DND-41 (cell line): ENCODE data around the gene PTCSC3.

Source experiments
- ATAC-seq: fragments of 200-7000 bp; cut with Tn5 transposase; 3 replicates; pipeline ENCODE4 v1.9.1; 2021; ENCODE audit warnings: low read depth; ENCODE audit not compliant: insufficient read depth
- DNase-seq: peaks from one replicate; pipeline ENCODE4 v3.0.0-alpha.2; 2020
- H2AFZ ChIP-seq: 2 replicates; pipeline ENCODE4 v1.6.0; 2012; ENCODE audit warnings: low read depth, low read length
- H3K27ac ChIP-seq: 2 replicates; pipeline ENCODE4 v1.5.1; 2012; ENCODE audit warnings: low read length, inconsistent platforms
- H3K27me3 ChIP-seq: fragments of 200-600 bp; sonication (generic); 2 replicates; pipeline ENCODE4 v1.6.0; 2012; ENCODE audit warnings: low read length, mild to moderate bottlenecking, inconsistent platforms; ENCODE audit not compliant: insufficient read depth, poor library complexity
- H3K36me3 ChIP-seq: 2 replicates; pipeline ENCODE4 v1.5.1; 2012; ENCODE audit warnings: low read length, inconsistent platforms; ENCODE audit not compliant: insufficient read depth
- H3K4me1 ChIP-seq: 2 replicates; pipeline ENCODE4 v1.5.1; 2012; ENCODE audit warnings: mild to moderate bottlenecking, low read length; ENCODE audit not compliant: insufficient read depth
- H3K4me2 ChIP-seq: 2 replicates; pipeline ENCODE4 v1.6.0; 2012; ENCODE audit warnings: mild to moderate bottlenecking, moderate library complexity, low read length, inconsistent platforms; ENCODE audit not compliant: insufficient read depth
- H3K4me3 ChIP-seq, 2 experiments: fragments of 200-600 bp in 1 of 2; shearing (Covaris generic) in 1 of 2; 2 replicates each; pipeline ENCODE4 v1.5.1; 2012 to 2016; ENCODE audit warnings: inconsistent platforms in 2 of 2, low read length in 2 of 2, mild to moderate bottlenecking in 2 of 2, low read depth in 1 of 2, moderate library complexity in 1 of 2
- H3K79me2 ChIP-seq: 2 replicates; pipeline ENCODE4 v1.6.0; 2012; ENCODE audit warnings: low read length, inconsistent platforms; ENCODE audit not compliant: insufficient read depth
- H3K9ac ChIP-seq: 2 replicates; pipeline ENCODE4 v1.6.0; 2012; ENCODE audit warnings: low read depth, mild to moderate bottlenecking, inconsistent platforms, low read length, moderate library complexity
- H3K9me3 ChIP-seq: 2 replicates; pipeline ENCODE4 v1.5.1; 2012; ENCODE audit warnings: low read length, moderate library complexity, mild to moderate bottlenecking, inconsistent platforms; ENCODE audit not compliant: insufficient read depth, severe bottlenecking
- H4K20me1 ChIP-seq: 2 replicates; pipeline ENCODE4 v1.6.0; 2012; ENCODE audit warnings: low read length; ENCODE audit not compliant: insufficient read depth
- EZH2 ChIP-seq: IDR thresholded peaks from 3 replicates; pipeline ENCODE4 v1.6.1; 2012; ENCODE audit warnings: borderline replicate concordance, low read depth, mild to moderate bottlenecking, moderate library complexity, low read length, inconsistent platforms; ENCODE audit not compliant: severe bottlenecking
- TF ChIP-seq, protein P1 (sequence below): IDR thresholded peaks from 2 replicates; pipeline ENCODE4 v1.5.1; 2012; ENCODE audit warnings: borderline replicate concordance, low read length, moderate library complexity, mild to moderate bottlenecking; ENCODE audit not compliant: poor library complexity, severe bottlenecking; ENCODE audit errors: extremely low read depth

The PTCSC3 gene

DNA sequence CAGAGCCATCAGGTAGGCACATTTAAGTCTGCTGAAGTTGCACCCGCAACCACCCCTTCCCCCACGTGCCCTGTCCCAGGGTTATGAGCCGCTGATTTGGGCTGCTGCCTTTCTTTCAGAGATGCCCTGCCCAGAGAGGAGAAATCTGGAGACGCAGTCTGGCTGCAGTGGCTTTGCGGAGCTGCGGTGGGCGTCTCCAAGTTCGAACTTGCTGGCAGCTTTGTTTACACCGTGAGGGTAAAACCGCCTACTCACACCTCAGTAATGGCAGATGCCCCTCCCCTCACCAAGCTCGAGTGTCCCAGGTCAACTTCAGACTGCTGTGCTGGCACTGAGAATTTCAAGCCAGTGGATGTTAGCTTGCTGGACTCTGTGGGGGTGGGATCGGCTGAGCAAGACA, 14.7 kb downstream of the PTCSC3 start:
- Histone ChIP-seq H3K4me1 (no peaks in the 10 kb centered on the region), H3K27ac (no peak overlapping the region), H4K20me1 (no peaks in the 10 kb centered on the region), H2AFZ (no peak overlapping the region), H3K4me3 (no peak overlapping the region), H3K9ac (no peak overlapping the region), H3K9me3 (no peaks in the 10 kb centered on the region), H3K36me3 (no peaks in the 10 kb centered on the region), H3K79me2 (no peaks in the 10 kb centered on the region), H3K27me3 (peaks cover 14% of the 10 kb centered on the region), H3K4me2 (no peak overlapping the region)
- DNase-seq = no peak
- TF ChIP-seq EZH2 = no peak
- TF ChIP-seq, protein P1, sequence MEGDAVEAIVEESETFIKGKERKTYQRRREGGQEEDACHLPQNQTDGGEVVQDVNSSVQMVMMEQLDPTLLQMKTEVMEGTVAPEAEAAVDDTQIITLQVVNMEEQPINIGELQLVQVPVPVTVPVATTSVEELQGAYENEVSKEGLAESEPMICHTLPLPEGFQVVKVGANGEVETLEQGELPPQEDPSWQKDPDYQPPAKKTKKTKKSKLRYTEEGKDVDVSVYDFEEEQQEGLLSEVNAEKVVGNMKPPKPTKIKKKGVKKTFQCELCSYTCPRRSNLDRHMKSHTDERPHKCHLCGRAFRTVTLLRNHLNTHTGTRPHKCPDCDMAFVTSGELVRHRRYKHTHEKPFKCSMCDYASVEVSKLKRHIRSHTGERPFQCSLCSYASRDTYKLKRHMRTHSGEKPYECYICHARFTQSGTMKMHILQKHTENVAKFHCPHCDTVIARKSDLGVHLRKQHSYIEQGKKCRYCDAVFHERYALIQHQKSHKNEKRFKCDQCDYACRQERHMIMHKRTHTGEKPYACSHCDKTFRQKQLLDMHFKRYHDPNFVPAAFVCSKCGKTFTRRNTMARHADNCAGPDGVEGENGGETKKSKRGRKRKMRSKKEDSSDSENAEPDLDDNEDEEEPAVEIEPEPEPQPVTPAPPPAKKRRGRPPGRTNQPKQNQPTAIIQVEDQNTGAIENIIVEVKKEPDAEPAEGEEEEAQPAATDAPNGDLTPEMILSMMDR = no peak
- ATAC-seq = no peak

DNA sequence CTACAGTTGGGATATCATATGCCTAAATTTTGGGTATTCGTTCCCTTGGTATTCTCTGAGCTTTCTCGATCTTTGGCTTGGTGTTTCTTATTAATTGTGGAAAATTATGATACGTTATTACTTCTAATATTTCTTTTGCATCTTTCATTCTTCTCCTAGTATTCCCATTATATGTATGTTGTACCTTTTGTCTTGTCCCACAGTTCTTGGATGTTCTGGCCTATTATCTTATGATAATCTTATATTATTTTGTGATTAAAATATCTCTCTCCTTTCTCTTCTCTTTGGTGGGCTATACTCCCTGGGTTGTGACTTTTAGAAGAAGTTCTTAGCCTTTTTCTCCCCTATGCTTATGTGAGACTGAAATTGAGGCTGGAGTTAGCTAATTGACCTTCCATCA, 25.2 kb downstream of the PTCSC3 start:
- Histone ChIP-seq H3K4me2 (no peak overlapping the region), H3K27me3 (no peaks in the 10 kb centered on the region), H2AFZ (no peak overlapping the region), H3K4me1 (no peaks in the 10 kb centered on the region), H3K9ac (no peak overlapping the region), H3K4me3 (no peak overlapping the region), H3K79me2 (no peaks in the 10 kb centered on the region), H3K27ac (no peak overlapping the region), H4K20me1 (no peaks in the 10 kb centered on the region), H3K9me3 (no peaks in the 10 kb centered on the region), H3K36me3 (no peaks in the 10 kb centered on the region)
- TF ChIP-seq EZH2 = no peak
- TF ChIP-seq, protein P1 = no peak
- ATAC-seq (no peak), DNase-seq (no peak)

DNA sequence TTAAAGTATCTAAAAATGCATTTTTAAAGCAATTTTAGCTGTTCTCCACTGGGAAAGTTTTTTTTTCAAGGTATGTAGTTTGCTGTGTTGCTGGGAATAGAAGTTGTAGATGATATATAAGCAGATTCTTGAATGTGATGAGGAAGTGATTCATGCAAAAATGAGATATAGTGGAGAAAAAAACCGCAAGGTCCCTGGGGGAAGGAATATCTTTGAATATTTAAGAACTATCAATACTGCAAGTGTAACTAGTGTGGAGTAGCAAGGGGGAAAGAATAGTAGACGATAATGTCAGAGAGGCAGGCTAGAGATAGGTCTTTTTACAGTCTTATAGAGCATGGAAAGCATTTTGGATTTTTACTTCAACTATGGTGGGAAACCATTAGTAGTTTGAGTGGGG, 42.5 kb downstream of the PTCSC3 start:
- no peak for TF ChIP-seq EZH2
- TF ChIP-seq, protein P1 = no peak
- ATAC-seq (no peak), DNase-seq (no peak)
- Histone ChIP-seq H3K27me3 (no peaks in the 10 kb centered on the region), H3K79me2 (no peaks in the 10 kb centered on the region), H3K4me3 (no peak overlapping the region), H3K27ac (no peak overlapping the region), H3K9ac (no peak overlapping the region), H2AFZ (no peak overlapping the region), H3K36me3 (no peaks in the 10 kb centered on the region), H3K4me2 (no peak overlapping the region), H3K4me1 (no peaks in the 10 kb centered on the region), H4K20me1 (no peaks in the 10 kb centered on the region), H3K9me3 (no peaks in the 10 kb centered on the region)

DNA sequence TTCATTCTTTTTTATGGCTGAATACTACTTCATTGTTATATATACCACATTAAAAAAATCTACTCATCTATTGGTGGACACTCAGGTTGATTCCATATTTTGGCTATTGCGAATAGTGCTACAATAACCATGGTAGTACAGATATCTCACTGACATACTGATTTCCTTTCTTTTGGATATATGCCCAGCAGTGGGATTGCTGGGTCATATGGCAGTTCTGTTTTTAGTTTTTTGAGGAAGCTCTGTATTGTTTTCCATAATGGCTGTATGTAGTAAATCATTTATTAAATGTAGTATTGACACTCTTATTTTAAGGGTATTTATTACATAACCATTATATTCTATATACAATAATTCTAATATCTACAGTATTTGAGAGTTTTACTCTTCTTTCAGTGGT, 43.7 kb downstream of the PTCSC3 start:
- Histone ChIP-seq H3K4me2 (no peak overlapping the region), H2AFZ (no peak overlapping the region), H3K4me1 (no peaks in the 10 kb centered on the region), H3K9ac (no peak overlapping the region), H3K4me3 (no peak overlapping the region), H3K9me3 (no peaks in the 10 kb centered on the region), H3K79me2 (no peaks in the 10 kb centered on the region), H3K27ac (no peak overlapping the region), H3K27me3 (no peaks in the 10 kb centered on the region), H3K36me3 (no peaks in the 10 kb centered on the region), H4K20me1 (no peaks in the 10 kb centered on the region)
- ATAC-seq (no peak), DNase-seq (no peak)
- no peak for TF ChIP-seq EZH2
- TF ChIP-seq, protein P1 = no peak
